ENCODE measurements around the gene MRFAP1L1. TPM values are rescaled to one million over a fixed set of nuclear protein-coding genes. Genes with fewer than 3 reads are reported as not detected.

MRFAP1L1 gene
- total and polyA plus RNA-seq, 2 donors (not counting 3 experiments of a cell fraction or from before 2014, with no cell fraction given): 28.7 to 42.0 TPM

GRCh38 chr4:6755088-6755753 lies 45.6 kb upstream of the MRFAP1L1 start:
- Histone ChIP-seq H3K4me3 (replicated peaks in 1 of 3; ENCODE audit: insufficient read depth in 1 of 3, low read depth in 1 of 3, low read length in 3 of 3) (no peak overlapping the region), H3K9ac (replicated peaks; ENCODE audit: extremely low read depth, insufficient read depth, low read length) (no peak overlapping the region), H3K27ac (ENCODE audit: insufficient read depth, low read depth, low read length) (no peak overlapping the region), H3K4me1 (ENCODE audit: control insufficient read depth, extremely low read depth, insufficient read depth, low read length) (no peaks in the 10 kb centered on the region), H3K9me3 (replicated peaks; ENCODE audit: control insufficient read depth, insufficient read depth, low read length) (no peaks in the 10 kb centered on the region), H3K27me3 (ENCODE audit: control insufficient read depth in 2 of 2, insufficient read depth in 2 of 2, low read length in 2 of 2) (no peaks in the 10 kb centered on the region), H4K20me1 (replicated peaks; ENCODE audit: control insufficient read depth, extremely low read depth, insufficient read depth, low read length) (no peaks in the 10 kb centered on the region), H3K36me3 (ENCODE audit: control insufficient read depth in 2 of 2, extremely low read depth in 1 of 2, insufficient read depth in 2 of 2, low read length in 2 of 2) (no peaks in the 10 kb centered on the region), H3K79me2 (ENCODE audit: control insufficient read depth, insufficient read depth, low read length) (no peaks in the 10 kb centered on the region), H3K4me2 (ENCODE audit: insufficient read depth, low read length) (no peak overlapping the region), H3K9me1 (replicated peaks; ENCODE audit: control insufficient read depth, extremely low read depth, insufficient read depth, low read length) (no peaks in the 10 kb centered on the region), H2AFZ (ENCODE audit: low read depth, low read length) (no peak overlapping the region)
- ChIA-PET CTCF (interaction anchor here (1.5 kb wide), 1 partner anchor 35 kb away, joined by 5 read pairs; no protein-coding TSS in a partner anchor), POLR2A (no interaction called here)
- FAIRE-seq (no peak), DNase-seq (ENCODE audit: low read depth, low spot score) (no peak)
- BruUV-seq (replicated peaks): no TSS peak
- dilution Hi-C loops (cut with MboI; ENCODE audit: extremely low pct_ligation_motif_present, low sequenced_read_pairs): no loop called here
- TF ChIP-seq JUN (IDR thresholded peaks at IDR 0.05; ENCODE audit: borderline replicate concordance, insufficient read depth, insufficient read length, low read depth) (no peak), POLR2AphosphoS5 (IDR thresholded peaks at IDR 0.05; ENCODE audit: insufficient read depth, low read depth, low read length) (no peak), EZH2 (IDR thresholded peaks at IDR 0.05; ENCODE audit: borderline replicate concordance, low read depth, low read length, severe bottlenecking) (no peak), FOS (IDR thresholded peaks at IDR 0.05; ENCODE audit: borderline replicate concordance, insufficient read depth, low read length) (no peak), MYC (IDR thresholded peaks at IDR 0.05; ENCODE audit: low read depth, low read length) (no peak), POLR2A (IDR thresholded peaks at IDR 0.05; ENCODE audit: low read depth, low read length) (no peak), GATA2 (IDR thresholded peaks at IDR 0.05; ENCODE audit: insufficient read depth, insufficient read length, low read depth, low read length) (no peak)
- TF ChIP-seq, protein P1, sequence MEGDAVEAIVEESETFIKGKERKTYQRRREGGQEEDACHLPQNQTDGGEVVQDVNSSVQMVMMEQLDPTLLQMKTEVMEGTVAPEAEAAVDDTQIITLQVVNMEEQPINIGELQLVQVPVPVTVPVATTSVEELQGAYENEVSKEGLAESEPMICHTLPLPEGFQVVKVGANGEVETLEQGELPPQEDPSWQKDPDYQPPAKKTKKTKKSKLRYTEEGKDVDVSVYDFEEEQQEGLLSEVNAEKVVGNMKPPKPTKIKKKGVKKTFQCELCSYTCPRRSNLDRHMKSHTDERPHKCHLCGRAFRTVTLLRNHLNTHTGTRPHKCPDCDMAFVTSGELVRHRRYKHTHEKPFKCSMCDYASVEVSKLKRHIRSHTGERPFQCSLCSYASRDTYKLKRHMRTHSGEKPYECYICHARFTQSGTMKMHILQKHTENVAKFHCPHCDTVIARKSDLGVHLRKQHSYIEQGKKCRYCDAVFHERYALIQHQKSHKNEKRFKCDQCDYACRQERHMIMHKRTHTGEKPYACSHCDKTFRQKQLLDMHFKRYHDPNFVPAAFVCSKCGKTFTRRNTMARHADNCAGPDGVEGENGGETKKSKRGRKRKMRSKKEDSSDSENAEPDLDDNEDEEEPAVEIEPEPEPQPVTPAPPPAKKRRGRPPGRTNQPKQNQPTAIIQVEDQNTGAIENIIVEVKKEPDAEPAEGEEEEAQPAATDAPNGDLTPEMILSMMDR (IDR thresholded peaks at IDR 0.05; ENCODE audit: extremely low read depth in 1 of 2, insufficient read depth in 1 of 2, low read depth in 1 of 2, low read length in 2 of 2): no peak
- TF ChIP-seq, protein P2, sequence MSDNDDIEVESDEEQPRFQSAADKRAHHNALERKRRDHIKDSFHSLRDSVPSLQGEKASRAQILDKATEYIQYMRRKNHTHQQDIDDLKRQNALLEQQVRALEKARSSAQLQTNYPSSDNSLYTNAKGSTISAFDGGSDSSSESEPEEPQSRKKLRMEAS (IDR thresholded peaks at IDR 0.05; ENCODE audit: insufficient read depth, insufficient read length): no peak
- intact Hi-C loops (cut with micrococcal nuclease): no loop called here

All from endothelial cell of umbilical vein (primary cell).